GM12874 (cell line): ENCODE measurements around the gene GASK1A.

ENCODE experiments used
- CTCF ChIP-seq: IDR thresholded peaks from 2 replicates; pipeline ENCODE4 v1.5.1; 2011; ENCODE audit warnings: low read depth, mild to moderate bottlenecking, control low read depth, low read length, moderate library complexity; ENCODE audit not compliant: insufficient read depth

GASK1A gene

GRCh38 chr3:43071313-43071893 lies 92.3 kb downstream of the GASK1A start:
- peak; percentile 52; the same call in 1 of the 2 replicates for TF ChIP-seq CTCF

GRCh38 chr3:43072361-43072760 lies 93.2 kb downstream of the GASK1A start:
- TF ChIP-seq CTCF, result no peak

- no peak for TF ChIP-seq CTCF
Measured at GRCh38 chr3:43073116-43073835, 94.2 kb downstream of the GASK1A start.

- no peak for TF ChIP-seq CTCF
Measured at GRCh38 chr3:43073836-43074220, 94.7 kb downstream of the GASK1A start.

- no peak for TF ChIP-seq CTCF
Measured at GRCh38 chr3:43074482-43074881, 95.4 kb downstream of the GASK1A start.

GRCh38 chr3:43074901-43075689 lies 96.0 kb downstream of the GASK1A start:
- TF ChIP-seq CTCF, result no peak

GRCh38 chr3:43075904-43076661 lies 97.0 kb downstream of the GASK1A start:
- TF ChIP-seq CTCF, result no peak
